ENCODE data around the gene IL1RN. TPM values are rescaled to one million over a fixed set of nuclear protein-coding genes. Genes with fewer than 3 reads are reported as not detected.
"Not testable (repeated sequence)": the region's sequence is repeated elsewhere in the genome, so short reads cannot be mapped to it uniquely, and the experiment has no call there.

The IL1RN gene
- polyA plus RNA-seq, 1 experiment: not detected

DNA sequence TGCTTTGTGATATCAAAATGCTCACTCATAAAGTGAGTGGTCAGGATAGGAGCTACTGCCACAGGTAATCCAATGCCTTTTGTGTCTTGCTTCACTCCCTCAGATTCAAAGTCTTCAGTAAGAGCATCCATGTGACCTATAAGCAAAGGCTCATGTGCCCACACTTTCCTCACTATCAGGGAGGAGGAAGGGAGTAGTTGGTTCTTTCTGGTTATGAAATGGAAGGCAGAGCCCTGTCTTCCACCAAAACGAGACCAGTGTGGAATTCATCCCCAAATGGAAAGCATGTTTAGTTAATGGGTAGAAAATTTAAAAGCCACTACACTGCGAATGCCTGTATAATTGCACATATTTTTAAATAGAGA lies 33.8 kb upstream of the IL1RN start:
- TF ChIP-seq, protein P1, sequence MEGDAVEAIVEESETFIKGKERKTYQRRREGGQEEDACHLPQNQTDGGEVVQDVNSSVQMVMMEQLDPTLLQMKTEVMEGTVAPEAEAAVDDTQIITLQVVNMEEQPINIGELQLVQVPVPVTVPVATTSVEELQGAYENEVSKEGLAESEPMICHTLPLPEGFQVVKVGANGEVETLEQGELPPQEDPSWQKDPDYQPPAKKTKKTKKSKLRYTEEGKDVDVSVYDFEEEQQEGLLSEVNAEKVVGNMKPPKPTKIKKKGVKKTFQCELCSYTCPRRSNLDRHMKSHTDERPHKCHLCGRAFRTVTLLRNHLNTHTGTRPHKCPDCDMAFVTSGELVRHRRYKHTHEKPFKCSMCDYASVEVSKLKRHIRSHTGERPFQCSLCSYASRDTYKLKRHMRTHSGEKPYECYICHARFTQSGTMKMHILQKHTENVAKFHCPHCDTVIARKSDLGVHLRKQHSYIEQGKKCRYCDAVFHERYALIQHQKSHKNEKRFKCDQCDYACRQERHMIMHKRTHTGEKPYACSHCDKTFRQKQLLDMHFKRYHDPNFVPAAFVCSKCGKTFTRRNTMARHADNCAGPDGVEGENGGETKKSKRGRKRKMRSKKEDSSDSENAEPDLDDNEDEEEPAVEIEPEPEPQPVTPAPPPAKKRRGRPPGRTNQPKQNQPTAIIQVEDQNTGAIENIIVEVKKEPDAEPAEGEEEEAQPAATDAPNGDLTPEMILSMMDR (IDR thresholded peaks at IDR 0.05; ENCODE audit: insufficient read depth, low read depth, low read length): no peak
- H3K36me3 ChIP-seq (ENCODE audit: control insufficient read depth, insufficient read depth, low read length): no peaks in the 10 kb centered on the region
- no peak overlapping the region for H3K4me3 ChIP-seq (ENCODE audit: low read depth, low read length)
- no peak for DNase-seq (ENCODE audit: low read depth)
- ChIA-PET POLR2A (no interaction called here), CTCF (interaction anchor here (1.6 to 2.1 kb wide), 2 partner anchors 10 to 13 kb away, joined by 4 to 6 read pairs; no protein-coding TSS in a partner anchor)
- H3K27me3 ChIP-seq (ENCODE audit: control insufficient read depth, insufficient read depth, low read length): peaks cover 9% of the 10 kb centered on the region; the same call in 1 of the 2 replicates

DNA sequence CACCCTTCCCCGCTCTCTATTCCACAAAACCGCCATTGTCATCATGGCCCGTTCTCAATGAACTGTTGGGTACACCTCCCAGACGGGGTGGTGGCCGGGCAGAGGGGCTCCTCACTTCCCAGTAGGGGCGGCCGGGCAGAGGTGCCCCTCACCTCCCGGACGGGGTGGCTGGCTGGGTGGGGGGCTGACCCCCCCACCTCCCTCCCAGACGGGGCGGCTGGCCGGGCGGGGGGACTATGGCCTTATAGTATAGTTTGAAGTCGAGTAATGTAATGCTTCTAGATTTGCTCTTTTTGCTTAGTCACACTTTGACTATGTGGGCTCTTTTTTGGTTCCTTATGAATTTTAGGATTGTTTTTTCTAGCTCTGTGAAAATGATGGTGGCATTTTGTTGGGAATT lies 31.1 kb upstream of the IL1RN start:
- H3K36me3 ChIP-seq (ENCODE audit: control insufficient read depth, insufficient read depth, low read length); H3K27me3 ChIP-seq (ENCODE audit: control insufficient read depth, insufficient read depth, low read length); POLR2A ChIA-PET; H3K4me3 ChIP-seq (ENCODE audit: low read depth, low read length); DNase-seq (ENCODE audit: low read depth): not testable (repeated sequence)
- CTCF ChIA-PET: interaction anchor here (1.0 kb wide), 1 partner anchor 102 kb away, joined by 3 read pairs; no protein-coding TSS in a partner anchor

DNA sequence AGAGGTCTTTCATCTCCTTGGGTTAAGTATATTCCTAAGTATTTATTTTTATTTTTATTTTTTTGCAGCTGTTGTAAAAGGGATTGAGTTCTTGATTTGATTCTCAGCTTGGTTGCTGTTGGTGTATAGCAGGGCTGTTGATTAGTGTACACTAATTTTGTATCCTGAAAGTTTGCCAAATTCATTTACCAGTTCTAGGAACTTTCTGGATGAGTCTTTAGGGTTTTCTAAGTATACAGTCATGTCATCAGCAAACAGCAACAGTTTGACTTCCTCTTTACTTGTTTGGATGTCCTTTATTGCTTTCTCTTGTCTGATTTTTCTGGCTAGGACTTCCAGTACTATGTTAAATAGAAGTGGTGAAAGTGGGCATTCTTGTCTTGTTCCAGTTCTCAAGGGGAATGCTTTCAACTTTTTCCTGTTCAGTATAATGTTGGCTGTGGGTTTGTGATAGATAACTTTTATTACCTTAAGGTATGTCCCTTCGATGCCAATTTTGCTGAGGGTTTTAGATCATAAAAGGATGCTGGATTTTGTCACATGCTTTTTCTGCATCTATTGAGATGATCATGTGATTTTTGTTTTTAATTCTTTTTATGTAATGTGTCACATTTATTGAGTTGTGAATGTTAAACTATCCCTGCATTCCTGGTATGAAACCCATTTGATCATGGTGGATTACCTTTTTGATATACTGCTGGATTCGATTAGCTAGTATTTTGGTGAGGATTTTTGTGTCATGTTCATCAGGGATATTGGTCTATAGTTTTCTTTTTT lies 30.4 kb upstream of the IL1RN start:
- POLR2A ChIA-PET; H3K36me3 ChIP-seq (ENCODE audit: control insufficient read depth, insufficient read depth, low read length); H3K27me3 ChIP-seq (ENCODE audit: control insufficient read depth, insufficient read depth, low read length); DNase-seq (ENCODE audit: low read depth); H3K4me3 ChIP-seq (ENCODE audit: low read depth, low read length): not testable (repeated sequence)
- CTCF ChIA-PET: interaction anchor here (0.6 to 1.0 kb wide), 2 partner anchors 102 to 496 kb away, joined by 3 read pairs; no protein-coding TSS in a partner anchor

DNA sequence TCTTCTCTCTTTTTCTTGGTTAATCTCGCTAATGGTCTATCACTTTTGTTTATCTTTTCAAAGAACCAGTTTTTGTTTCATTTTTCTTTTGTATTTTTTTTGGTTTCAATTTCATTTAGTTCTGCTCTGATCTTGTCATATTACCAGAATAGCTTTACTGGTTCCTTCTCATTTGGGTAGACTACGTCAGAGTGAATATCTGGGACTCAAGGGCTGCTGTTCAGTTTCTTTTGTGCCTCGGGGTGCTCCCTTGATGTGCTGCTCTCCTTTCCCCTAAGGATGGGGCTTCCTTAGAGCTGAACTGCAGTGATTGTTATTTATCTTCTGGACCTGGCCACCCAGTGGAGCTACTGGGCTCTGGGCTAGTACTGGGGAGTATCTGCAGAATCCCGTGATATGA lies 29.4 kb upstream of the IL1RN start:
- ChIA-PET CTCF (no interaction called here), POLR2A (no interaction called here)
- DNase-seq (ENCODE audit: low read depth): no peak
- H3K4me3 ChIP-seq (ENCODE audit: low read depth, low read length): no peak overlapping the region
- no peaks in the 10 kb centered on the region for H3K36me3 ChIP-seq (ENCODE audit: control insufficient read depth, insufficient read depth, low read length)
- TF ChIP-seq, protein P1 (IDR thresholded peaks at IDR 0.05; ENCODE audit: insufficient read depth, low read depth, low read length): no peak
- H3K27me3 ChIP-seq (ENCODE audit: control insufficient read depth, insufficient read depth, low read length): peaks cover 2% of the 10 kb centered on the region; the same call in 1 of the 2 replicates

DNA sequence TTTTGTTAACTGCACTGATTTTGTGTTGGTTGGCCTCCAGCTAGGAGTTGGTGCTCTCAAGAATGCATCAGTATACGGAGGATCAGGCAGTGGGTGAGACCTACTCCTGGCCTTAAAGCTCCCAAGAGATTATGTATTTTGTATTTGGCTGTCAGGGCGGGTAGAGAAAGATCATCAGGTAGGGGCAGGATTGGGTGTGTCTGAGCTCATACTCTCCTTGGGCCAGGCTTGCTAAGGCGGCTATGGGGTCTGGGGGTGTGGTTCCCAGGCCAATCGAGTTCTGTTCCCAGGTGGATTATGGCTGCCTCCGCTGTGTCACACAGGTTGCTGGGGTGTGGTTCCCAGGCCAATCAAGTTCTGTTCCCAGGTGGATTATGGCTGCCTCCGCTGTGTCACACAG lies 28.9 kb upstream of the IL1RN start:
- TF ChIP-seq, protein P1 (IDR thresholded peaks at IDR 0.05; ENCODE audit: insufficient read depth, low read depth, low read length): no peak
- no peaks in the 10 kb centered on the region for H3K36me3 ChIP-seq (ENCODE audit: control insufficient read depth, insufficient read depth, low read length)
- ChIA-PET POLR2A (no interaction called here), CTCF (interaction anchor here (0.7 kb wide), 1 partner anchor 38 kb away, joined by 3 read pairs; no protein-coding TSS in a partner anchor)
- no peak for DNase-seq (ENCODE audit: low read depth)
- H3K4me3 ChIP-seq (ENCODE audit: low read depth, low read length): no peak overlapping the region
- H3K27me3 ChIP-seq (ENCODE audit: control insufficient read depth, insufficient read depth, low read length): peaks cover 2% of the 10 kb centered on the region

DNA sequence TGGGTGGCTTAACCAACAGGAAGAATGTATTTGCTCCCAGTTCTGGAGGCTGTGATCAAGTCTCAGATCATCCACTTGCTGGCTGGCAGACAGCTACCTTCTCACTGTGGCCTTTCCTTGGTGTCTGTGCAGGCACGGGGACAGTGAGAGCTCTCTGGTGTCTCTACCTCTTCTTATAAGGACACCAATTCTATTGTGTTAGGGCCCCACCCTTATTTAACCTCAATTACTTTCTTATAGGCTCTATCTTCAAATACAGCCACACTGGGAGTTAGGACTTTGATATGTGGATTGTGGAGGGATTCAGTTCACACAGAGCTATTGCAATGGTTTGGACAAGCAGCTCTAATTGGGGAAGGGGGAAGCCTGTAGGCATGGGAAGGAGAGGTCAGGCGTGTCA lies 25.3 kb upstream of the IL1RN start:
- TF ChIP-seq, protein P1 (IDR thresholded peaks at IDR 0.05; ENCODE audit: insufficient read depth, low read depth, low read length): no peak
- peaks cover 1% of the 10 kb centered on the region; the same call in 1 of the 2 replicates for H3K27me3 ChIP-seq (ENCODE audit: control insufficient read depth, insufficient read depth, low read length)
- DNase-seq (ENCODE audit: low read depth): no peak
- H3K36me3 ChIP-seq (ENCODE audit: control insufficient read depth, insufficient read depth, low read length): no peaks in the 10 kb centered on the region
- no peak overlapping the region for H3K4me3 ChIP-seq (ENCODE audit: low read depth, low read length)
- CTCF ChIA-PET: interaction anchor here (0.8 to 1.3 kb wide), 4 partner anchors 8 to 268 kb away, joined by 3 to 4 read pairs (median 4); no protein-coding TSS in a partner anchor
- POLR2A ChIA-PET: no interaction called here

Measured in BJ (cell line).